ENCODE results near the gene DISP2. TPM values are rescaled to one million over a fixed set of nuclear protein-coding genes. Genes with fewer than 3 reads are reported as not detected.

The DISP2 gene
- total RNA-seq, 3 donors from 2014 or later: under 0.01 to 0.88 (median under 0.01) TPM

GRCh38 chr15:40347559-40348473, 10.2 kb upstream of the DISP2 start:
- no peak for DNase-seq (ENCODE audit: low spot score in 2 of 2)
- intact Hi-C loops (cut with DNase I; ENCODE audit: low total_unique reads): no loop called here

GRCh38 chr15:40348474-40348870, 9.5 kb upstream of the DISP2 start:
- Histone ChIP-seq H3K27me3 (no peaks in the 10 kb centered on the region), H3K36me3 (no peaks in the 10 kb centered on the region), H3K9me3 (no peaks in the 10 kb centered on the region), H3K4me1 (peaks cover 4 to 7% of the 10 kb centered on the region in 2 donors), H3K4me3 (no peak overlapping the region), H3K27ac (no peak overlapping the region)
- intact Hi-C loops (cut with DNase I; ENCODE audit: low total_unique reads): no loop called here
- TF ChIP-seq CTCF (IDR thresholded peaks at IDR 0.05): no peak
- TF ChIP-seq POLR2AphosphoS5 (IDR thresholded peaks at IDR 0.05): no peak
- no peak for TF ChIP-seq POLR2A (IDR thresholded peaks at IDR 0.05)
- DNase-seq (ENCODE audit: low spot score in 2 of 2): no peak

More at GRCh38 chr15:40347559-40348473, 10.2 kb upstream of the DISP2 start:
- TF ChIP-seq POLR2AphosphoS5 (IDR thresholded peaks at IDR 0.05) (no peak), POLR2A (IDR thresholded peaks at IDR 0.05) (no peak), CTCF (IDR thresholded peaks at IDR 0.05) (no peak)
- Histone ChIP-seq H3K4me3 (no peak overlapping the region), H3K27ac (no peak overlapping the region), H3K36me3 (no peaks in the 10 kb centered on the region), H3K9me3 (no peaks in the 10 kb centered on the region), H3K4me1 (peaks cover 4 to 10% of the 10 kb centered on the region in 2 donors), H3K27me3 (no peaks in the 10 kb centered on the region)

- no peak for DNase-seq (ENCODE audit: low spot score in 2 of 2)
- peaks cover 0 to 7% of the 10 kb centered on the region in 2 donors for H3K4me1 ChIP-seq
- H3K36me3 ChIP-seq: no peaks in the 10 kb centered on the region
- intact Hi-C loops (cut with DNase I; ENCODE audit: low total_unique reads): no loop called here
- no peak overlapping the region for H3K27ac ChIP-seq
- TF ChIP-seq POLR2AphosphoS5 (IDR thresholded peaks at IDR 0.05): no peak
- H3K27me3 ChIP-seq: no peaks in the 10 kb centered on the region
- no peak overlapping the region for H3K4me3 ChIP-seq
- no peaks in the 10 kb centered on the region for H3K9me3 ChIP-seq
Observed at GRCh38 chr15:40349163-40349562, 8.9 kb upstream of the DISP2 start.

- no peaks in the 10 kb centered on the region for H3K36me3 ChIP-seq
- no peaks in the 10 kb centered on the region for H3K27me3 ChIP-seq
- no peaks in the 10 kb centered on the region for H3K4me1 ChIP-seq
- no peak for DNase-seq (ENCODE audit: low spot score in 2 of 2)
- no peak overlapping the region for H3K4me3 ChIP-seq
- intact Hi-C loops (cut with DNase I; ENCODE audit: low total_unique reads): no loop called here
- no peak overlapping the region for H3K27ac ChIP-seq
- no peak for TF ChIP-seq CTCF (IDR thresholded peaks at IDR 0.05)
- no peak for TF ChIP-seq POLR2AphosphoS5 (IDR thresholded peaks at IDR 0.05)
- TF ChIP-seq POLR2A (IDR thresholded peaks at IDR 0.05): no peak
- H3K9me3 ChIP-seq: no peaks in the 10 kb centered on the region
Observed at GRCh38 chr15:40352281-40352901, 5.6 kb upstream of the DISP2 start.

GRCh38 chr15:40353697-40354096, 4.3 kb upstream of the DISP2 start:
- Histone ChIP-seq H3K27me3 (no peaks in the 10 kb centered on the region), H3K27ac (no peak overlapping the region), H3K4me3 (no peak overlapping the region), H3K9me3 (no peaks in the 10 kb centered on the region), H3K4me1 (peaks cover 3 to 4% of the 10 kb centered on the region in 2 donors), H3K36me3 (no peaks in the 10 kb centered on the region)
- TF ChIP-seq CTCF (IDR thresholded peaks at IDR 0.05): no peak
- TF ChIP-seq POLR2AphosphoS5 (IDR thresholded peaks at IDR 0.05): no peak
- TF ChIP-seq POLR2A (IDR thresholded peaks at IDR 0.05): no peak
- intact Hi-C loops (cut with DNase I; ENCODE audit: low total_unique reads): no loop called here
- DNase-seq (ENCODE audit: low spot score in 2 of 2): no peak

All from breast epithelium (tissue), 4 donors.